Natural killer cell (primary cell): ENCODE measurements around the gene CLEC20A. TPM values are rescaled to one million over a fixed set of nuclear protein-coding genes. Genes with fewer than 3 reads are reported as not detected.

Source experiments
- ATAC-seq, 3 donors: fragments of 150-1000 bp in 2 of 3; fragments of 200-7000 bp in 1 of 3; cut with Tn5 transposase; 1 replicate in 1 of 3; 2 replicates in 2 of 3; pipeline ENCODE4 v1.10.0; 2021; ENCODE audit warnings: mild to moderate bottlenecking in 2 of 3, moderate library complexity in 2 of 3
- DNase-seq, 2 donors: peaks; one replicate each; pipeline versions ENCODE4 v3.0.0 to v3.0.0-alpha.2; 2013 to 2021; ENCODE audit warnings: mixed read lengths in 1 of 2
- H3K27ac ChIP-seq: one replicate; pipeline ENCODE4 v1.5.1; 2013; ENCODE audit warnings: mild to moderate bottlenecking, low read length
- H3K27me3 ChIP-seq: one replicate; pipeline ENCODE4 v1.6.1; 2013; ENCODE audit warnings: low read length; ENCODE audit not compliant: control insufficient read depth, insufficient read depth
- H3K36me3 ChIP-seq: one replicate; pipeline ENCODE4 v1.6.1; 2013; ENCODE audit warnings: low read length; ENCODE audit not compliant: control insufficient read depth, insufficient read depth
- H3K4me1 ChIP-seq: one replicate; pipeline ENCODE4 v1.6.1; 2013; ENCODE audit warnings: low read length; ENCODE audit not compliant: control insufficient read depth, insufficient read depth
- H3K4me3 ChIP-seq: one replicate; pipeline ENCODE4 v1.5.1; 2013; ENCODE audit warnings: low read length
- H3K9me3 ChIP-seq: one replicate; pipeline ENCODE4 v1.6.1; 2013; ENCODE audit warnings: low read length; ENCODE audit not compliant: control insufficient read depth, insufficient read depth
- H3K27ac Mint-ChIP-seq, 2 donors: one replicate each; pipeline ENCODE4 v1.8.0; 2022; ENCODE audit warnings: mild to moderate bottlenecking in 2 of 2, mixed read lengths in 2 of 2, moderate library complexity in 1 of 2
- H3K27me3 Mint-ChIP-seq, 2 donors: one replicate each; pipeline ENCODE4 v1.8.0; 2022; ENCODE audit warnings: low read depth in 2 of 2, mixed read lengths in 2 of 2
- H3K36me3 Mint-ChIP-seq: one replicate; pipeline ENCODE4 v1.8.0; 2022; ENCODE audit warnings: mixed read lengths
- H3K4me1 Mint-ChIP-seq, 2 donors: one replicate each; pipeline ENCODE4 v1.8.0; 2022; ENCODE audit warnings: mixed read lengths in 2 of 2
- H3K4me3 Mint-ChIP-seq: one replicate; pipeline ENCODE4 v1.8.0; 2022; ENCODE audit warnings: mild to moderate bottlenecking, moderate library complexity, mixed read lengths
- H3K9me3 Mint-ChIP-seq, 2 donors: one replicate each; pipeline ENCODE4 v1.8.0; 2022; ENCODE audit warnings: mixed read lengths in 2 of 2
- CTCF ChIP-seq: fragments of 200-600 bp; IDR thresholded peaks from one replicate; pipeline ENCODE4 v1.8.0; 2022; ENCODE audit warnings: antibody characterized with exemption
- WGBS: methylation state at CpG from one replicate; pipeline ENCODE4 v1.1.7; 2013; ENCODE audit warnings: missing lambda C conversion rate; ENCODE audit not compliant: insufficient coverage; 5-methylcytosine and 5-hydroxymethylcytosine counted together
- intact Hi-C: fragments of 100-400 bp; cut with micrococcal nuclease; formaldehyde crosslinking; loops from one replicate; pipeline ENCODE4 v1.14.2; 2022
- total RNA-seq, 4 donors: library from RNA; stranded (reverse); fragments of 120-200 nt in 1 of 4; gene quantifications; one replicate each; pipeline versions ENCODE4 v1.2.3 to v1.2.4, GENCODE V29; 2013 to 2022

Gene CLEC20A
- total RNA-seq, 3 donors from 2014 or later (not counting 1 experiment from before 2014, with no cell fraction given), result not detected

- H3K27me3 Mint-ChIP-seq, result no peaks in the 10 kb centered on the region
- no peak overlapping the region for H3K27ac Mint-ChIP-seq
- Histone ChIP-seq H3K27me3 (no peaks in the 10 kb centered on the region), H3K4me1 (no peaks in the 10 kb centered on the region), H3K36me3 (no peaks in the 10 kb centered on the region), H3K4me3 (no peak overlapping the region), H3K27ac (no peak overlapping the region), H3K9me3 (no peaks in the 10 kb centered on the region)
- no peaks in the 10 kb centered on the region for H3K36me3 Mint-ChIP-seq
- no peak overlapping the region for H3K4me3 Mint-ChIP-seq
- no peak for DNase-seq
- WGBS, result 78% methylated on average over 3 of the region's 4 CpGs
- TF ChIP-seq CTCF, result no peak
- peaks cover under 1% of the 10 kb centered on the region in 2 donors for H3K4me1 Mint-ChIP-seq
- H3K9me3 Mint-ChIP-seq, result no peaks in the 10 kb centered on the region
- no peak for ATAC-seq
- intact Hi-C loops, result no loop called here
Measured at GRCh38 chr1:178527117-178527516, 30.4 kb upstream of the CLEC20A start.

GRCh38 chr1:178521241-178521640 is 24.5 kb upstream of the CLEC20A start:
- H3K4me1 ChIP-seq, result no peaks in the 10 kb centered on the region
- H3K27ac ChIP-seq, result no peak overlapping the region
- H3K27me3 ChIP-seq, result no peaks in the 10 kb centered on the region
- peaks cover 2 to 8% of the 10 kb centered on the region in 2 donors for H3K27me3 Mint-ChIP-seq
- H3K36me3 Mint-ChIP-seq, result no peaks in the 10 kb centered on the region
- no peak for TF ChIP-seq CTCF
- DNase-seq (no peak), ATAC-seq (no peak)
- H3K4me3 Mint-ChIP-seq, result no peak overlapping the region
- intact Hi-C loops, result no loop called here
- H3K9me3 ChIP-seq, result no peaks in the 10 kb centered on the region
- no peak overlapping the region for H3K4me3 ChIP-seq
- WGBS, result 91% methylated on average over 4 of the region's 4 CpGs
- H3K9me3 Mint-ChIP-seq, result no peaks in the 10 kb centered on the region
- H3K27ac Mint-ChIP-seq, result no peak overlapping the region
- H3K4me1 Mint-ChIP-seq, result no peaks in the 10 kb centered on the region
- no peaks in the 10 kb centered on the region for H3K36me3 ChIP-seq

GRCh38 chr1:178520803-178521202 is 24.0 kb upstream of the CLEC20A start:
- Mint-ChIP-seq H3K4me3 (no peak overlapping the region), H3K27me3 (peaks cover 2 to 8% of the 10 kb centered on the region in 2 donors), H3K27ac (no peak overlapping the region), H3K36me3 (no peaks in the 10 kb centered on the region), H3K9me3 (no peaks in the 10 kb centered on the region), H3K4me1 (no peaks in the 10 kb centered on the region)
- Histone ChIP-seq H3K27me3 (no peaks in the 10 kb centered on the region), H3K27ac (no peak overlapping the region), H3K9me3 (no peaks in the 10 kb centered on the region), H3K4me3 (no peak overlapping the region), H3K4me1 (no peaks in the 10 kb centered on the region), H3K36me3 (no peaks in the 10 kb centered on the region)
- DNase-seq, result no peak
- no peak for ATAC-seq
- TF ChIP-seq CTCF, result no peak
- 95% methylated on average over 11 of the region's 11 CpGs for WGBS
- intact Hi-C loops, result no loop called here

- no peaks in the 10 kb centered on the region for H3K36me3 Mint-ChIP-seq
- intact Hi-C loops, result no loop called here
- H3K4me3 ChIP-seq, result no peak overlapping the region
- H3K27me3 Mint-ChIP-seq, result peaks cover 5 to 8% of the 10 kb centered on the region in 2 donors
- 88% methylated on average over 4 of the region's 4 CpGs for WGBS
- H3K27ac ChIP-seq, result no peak overlapping the region
- H3K4me3 Mint-ChIP-seq, result no peak overlapping the region
- no peak overlapping the region for H3K27ac Mint-ChIP-seq
- no peak for ATAC-seq
- no peaks in the 10 kb centered on the region for H3K36me3 ChIP-seq
- no peaks in the 10 kb centered on the region for H3K4me1 Mint-ChIP-seq
- H3K9me3 ChIP-seq, result no peaks in the 10 kb centered on the region
- H3K9me3 Mint-ChIP-seq, result no peaks in the 10 kb centered on the region
- H3K4me1 ChIP-seq, result no peaks in the 10 kb centered on the region
- no peak for DNase-seq
- no peaks in the 10 kb centered on the region for H3K27me3 ChIP-seq
- no peak for TF ChIP-seq CTCF
Measured at GRCh38 chr1:178518894-178519293, 22.1 kb upstream of the CLEC20A start.
